Measurements from ENCODE around the gene PIEZO1. TPM values are rescaled to one million over a fixed set of nuclear protein-coding genes. Genes with fewer than 3 reads are reported as not detected.

The PIEZO1 gene
- total and polyA plus RNA-seq, 2 donors (not counting 1 experiment from before 2014, with no cell fraction given) = 94.5 to 313 TPM

GRCh38 chr16:88736496-88736895 lies 48.5 kb downstream of the PIEZO1 start:
- Histone ChIP-seq H3K4me1 (ENCODE audit: control insufficient read depth, extremely low read depth, insufficient read depth, low read length) (no peaks in the 10 kb centered on the region), H4K20me1 (ENCODE audit: control insufficient read depth, extremely low read depth, insufficient read depth, low read length) (no peaks in the 10 kb centered on the region), H2AFZ (ENCODE audit: low read length) (no peak overlapping the region), H3K36me3 (ENCODE audit: control insufficient read depth, insufficient read depth, low read length) (peaks cover 66% of the 10 kb centered on the region), H3K27ac (ENCODE audit: insufficient read depth, low read length) (no peak overlapping the region), H3K27me3 (ENCODE audit: control insufficient read depth, insufficient read depth, low read length) (no peaks in the 10 kb centered on the region), H3K9ac (ENCODE audit: insufficient read depth, low read length) (no peak overlapping the region), H3K4me2 (ENCODE audit: extremely low read depth, insufficient read depth, low read length) (no peak overlapping the region), H3K9me3 (ENCODE audit: control insufficient read depth, insufficient read depth, low read depth, low read length) (no peaks in the 10 kb centered on the region), H3K4me3 (replicated peaks in 1 of 4; ENCODE audit: control extremely low read depth in 1 of 4, insufficient read depth in 1 of 4, low read depth in 3 of 4, low read length in 4 of 4) (no peak overlapping the region), H3K79me2 (ENCODE audit: control insufficient read depth, insufficient read depth, low read length) (peaks cover 4% of the 10 kb centered on the region)
- no peak for DNase-seq (ENCODE audit: low read depth in 2 of 2)
- TF ChIP-seq CTCF (conservative IDR thresholded peaks at IDR 0.05 in 1 of 2, IDR thresholded peaks at IDR 0.05 in 1 of 2; ENCODE audit: low read depth in 1 of 2, low read length in 2 of 2) = no peak

GRCh38 chr16:88736088-88736487 lies 48.9 kb downstream of the PIEZO1 start:
- Histone ChIP-seq H3K4me3 (replicated peaks in 1 of 4; ENCODE audit: control extremely low read depth in 1 of 4, insufficient read depth in 1 of 4, low read depth in 3 of 4, low read length in 4 of 4) (no peak overlapping the region), H3K27me3 (ENCODE audit: control insufficient read depth, insufficient read depth, low read length) (no peaks in the 10 kb centered on the region), H2AFZ (ENCODE audit: low read length) (no peak overlapping the region), H3K27ac (ENCODE audit: insufficient read depth, low read length) (no peak overlapping the region), H3K9me3 (ENCODE audit: control insufficient read depth, insufficient read depth, low read depth, low read length) (no peaks in the 10 kb centered on the region), H4K20me1 (ENCODE audit: control insufficient read depth, extremely low read depth, insufficient read depth, low read length) (no peaks in the 10 kb centered on the region), H3K4me1 (ENCODE audit: control insufficient read depth, extremely low read depth, insufficient read depth, low read length) (no peaks in the 10 kb centered on the region), H3K4me2 (ENCODE audit: extremely low read depth, insufficient read depth, low read length) (no peak overlapping the region), H3K36me3 (ENCODE audit: control insufficient read depth, insufficient read depth, low read length) (peaks cover 67% of the 10 kb centered on the region), H3K79me2 (ENCODE audit: control insufficient read depth, insufficient read depth, low read length) (peaks cover 4% of the 10 kb centered on the region), H3K9ac (ENCODE audit: insufficient read depth, low read length) (no peak overlapping the region)
- TF ChIP-seq EZH2 (IDR thresholded peaks at IDR 0.05; ENCODE audit: low read length, missing control alignments) = no peak
- no peak for DNase-seq (ENCODE audit: low read depth in 2 of 2)

- H3K9me3 ChIP-seq (ENCODE audit: control insufficient read depth, insufficient read depth, low read depth, low read length) = no peaks in the 10 kb centered on the region
- H3K79me2 ChIP-seq (ENCODE audit: control insufficient read depth, insufficient read depth, low read length) = peaks cover 4% of the 10 kb centered on the region
- H3K36me3 ChIP-seq (ENCODE audit: control insufficient read depth, insufficient read depth, low read length) = peaks cover 66% of the 10 kb centered on the region
- H3K27me3 ChIP-seq (ENCODE audit: control insufficient read depth, insufficient read depth, low read length) = no peaks in the 10 kb centered on the region
- H3K27ac ChIP-seq (ENCODE audit: insufficient read depth, low read length) = no peak overlapping the region
- no peak overlapping the region for H2AFZ ChIP-seq (ENCODE audit: low read length)
- no peak for TF ChIP-seq CTCF (conservative IDR thresholded peaks at IDR 0.05 in 1 of 2, IDR thresholded peaks at IDR 0.05 in 1 of 2; ENCODE audit: low read depth in 1 of 2, low read length in 2 of 2)
- TF ChIP-seq EZH2 (IDR thresholded peaks at IDR 0.05; ENCODE audit: low read length, missing control alignments) = no peak
- no peak overlapping the region for H3K4me3 ChIP-seq (replicated peaks in 1 of 4; ENCODE audit: control extremely low read depth in 1 of 4, insufficient read depth in 1 of 4, low read depth in 3 of 4, low read length in 4 of 4)
- no peak overlapping the region for H3K4me2 ChIP-seq (ENCODE audit: extremely low read depth, insufficient read depth, low read length)
- H3K4me1 ChIP-seq (ENCODE audit: control insufficient read depth, extremely low read depth, insufficient read depth, low read length) = no peaks in the 10 kb centered on the region
- no peak for DNase-seq (ENCODE audit: low read depth in 2 of 2)
- H4K20me1 ChIP-seq (ENCODE audit: control insufficient read depth, extremely low read depth, insufficient read depth, low read length) = no peaks in the 10 kb centered on the region
- H3K9ac ChIP-seq (ENCODE audit: insufficient read depth, low read length) = no peak overlapping the region
Observed at GRCh38 chr16:88735616-88736015, 49.4 kb downstream of the PIEZO1 start.

Measured in fibroblast of lung (primary cell).